K562 (cell line): ENCODE data around the gene LRRC4C. TPM values are rescaled to one million over a fixed set of nuclear protein-coding genes. Genes with fewer than 3 reads are reported as not detected.

Experiments used
- ATAC-seq: fragments of 200-7000 bp; cut with Tn5 transposase; 3 replicates; pipeline ENCODE4 v1.9.1; 2020; ENCODE audit warnings: moderate library complexity
- BruUV-seq: library from RNA; stranded (reverse); fragments of 400-500 nt; replicated peaks from 2 replicates; lab custom pipeline; 2021; lab: Mats Ljungman, UMichigan
- CTCF ChIA-PET: fragments of 300-600 bp; formaldehyde crosslinking; extraction: SDS; loops from one replicate; lab custom pipeline; 2021; ENCODE audit warnings: low intra/inter-chr PET ratio; lab: Yijun Ruan, JAX
- POLR2A ChIA-PET: fragments of 300-600, 350-650 bp; sonication (Branson Sonifier 250); formaldehyde crosslinking; extraction: SDS; loops from one replicate; lab custom pipeline; 2021; ENCODE audit warnings: antibody characterized with exemption, inconsistent platforms; lab: Yijun Ruan, JAX
- DNase-seq, 4 experiments: peaks; one replicate each; pipeline versions ENCODE4 v3.0.0 to v3.0.0-alpha.2; 2011 to 2018; ENCODE audit warnings: low spot score in 3 of 4, mixed read lengths in 3 of 4; ENCODE audit errors: extremely low read depth in 1 of 4
- FAIRE-seq: peaks from 2 replicates; lab custom pipeline; 2011; peaks lifted over from hg19 to GRCh38; lab: Jason Lieb, UNC
- H2AFZ ChIP-seq: 2 replicates; pipeline ENCODE4 v1.6.0; 2011; ENCODE audit warnings: low read depth, low read length, control low read depth, inconsistent platforms
- H3K27ac ChIP-seq: fragments of 200-600 bp; 3 replicates; pipeline ENCODE4 v1.8.0; 2011; ENCODE audit warnings: low read depth, mild to moderate bottlenecking, control low read depth, inconsistent platforms, low read length, moderate library complexity, mixed read lengths; ENCODE audit errors: extremely low read depth
- H3K27me3 ChIP-seq, 2 experiments: fragments of 300-600 bp in 1 of 2; 2 replicates in 1 of 2; 3 replicates in 1 of 2; pipeline versions ENCODE4 v1.6.0 to v1.8.0; 2011; ENCODE audit warnings: inconsistent platforms in 2 of 2, low read length in 2 of 2, mild to moderate bottlenecking in 1 of 2, mixed read lengths in 1 of 2, moderate library complexity in 1 of 2; ENCODE audit not compliant: control insufficient read depth in 2 of 2, insufficient read depth in 2 of 2
- H3K36me3 ChIP-seq: fragments of 300-600 bp; 3 replicates; pipeline ENCODE4 v1.8.0; 2011; ENCODE audit warnings: mild to moderate bottlenecking, low read length, inconsistent platforms; ENCODE audit not compliant: control insufficient read depth, insufficient read depth
- H3K4me1 ChIP-seq, 2 experiments: fragments of 200-600 bp in 1 of 2; replicated peaks in 1 of 2; 2 replicates in 1 of 2; 3 replicates in 1 of 2; pipeline versions ENCODE4 v1.5.1 to v1.8.0; 2011; ENCODE audit warnings: inconsistent platforms in 2 of 2, low read length in 2 of 2, mild to moderate bottlenecking in 1 of 2, mixed read lengths in 1 of 2, moderate library complexity in 1 of 2; ENCODE audit not compliant: control insufficient read depth in 2 of 2, insufficient read depth in 2 of 2
- H3K4me2 ChIP-seq: 2 replicates; pipeline ENCODE4 v1.6.1; 2011; ENCODE audit warnings: low read length, control low read depth, inconsistent platforms, mixed read lengths; ENCODE audit not compliant: insufficient read depth
- H3K4me3 ChIP-seq: fragments of 200-600 bp; sonication (generic), shearing (Covaris generic); 2 replicates; pipeline ENCODE4 v1.5.1; 2016; ENCODE audit warnings: control low read depth, inconsistent platforms
- H3K79me2 ChIP-seq: fragments of 200-600 bp; 3 replicates; pipeline ENCODE4 v1.8.0; 2011; ENCODE audit warnings: low read length, inconsistent platforms; ENCODE audit not compliant: control insufficient read depth, insufficient read depth
- H3K9ac ChIP-seq, 2 experiments: 2 replicates each; pipeline versions ENCODE4 v1.6.0 to v1.6.1; 2011; ENCODE audit warnings: low read depth in 2 of 2, low read length in 2 of 2, control low read depth in 1 of 2, inconsistent platforms in 1 of 2, mild to moderate bottlenecking in 1 of 2, mixed read lengths in 1 of 2; ENCODE audit not compliant: insufficient read depth in 1 of 2
- H3K9me1 ChIP-seq: one replicate; pipeline ENCODE4 v1.6.0; 2011; ENCODE audit warnings: inconsistent platforms, mild to moderate bottlenecking, low read length, moderate library complexity; ENCODE audit not compliant: control insufficient read depth, insufficient read depth
- H3K9me3 ChIP-seq: replicated peaks from 2 replicates; pipeline ENCODE4 v1.5.1; 2011; ENCODE audit warnings: low read depth, low read length, inconsistent platforms; ENCODE audit not compliant: control insufficient read depth, insufficient read depth
- H4K20me1 ChIP-seq: replicated peaks from 2 replicates; pipeline ENCODE4 v1.6.1; 2011; ENCODE audit warnings: low read length, inconsistent platforms, mixed read lengths; ENCODE audit not compliant: control insufficient read depth, insufficient read depth
- CCNT2 ChIP-seq: IDR thresholded peaks from 2 replicates; pipeline ENCODE4 v1.6.1; 2011; ENCODE audit warnings: borderline replicate concordance, low read depth, mild to moderate bottlenecking, moderate library complexity, mixed read lengths, low read length; ENCODE audit not compliant: insufficient read length; ENCODE audit errors: extremely low read depth
- FIP1L1 ChIP-seq: fragments of 200-400 bp; formaldehyde crosslinking; IDR thresholded peaks from 2 replicates; pipeline ENCODE4 v1.6.1; 2018; ENCODE audit warnings: mild to moderate bottlenecking, low read depth, low read length; ENCODE audit not compliant: poor library complexity, severe bottlenecking
- HNRNPLL ChIP-seq: fragments of 200-400 bp; formaldehyde crosslinking; IDR thresholded peaks from 2 replicates; pipeline ENCODE4 v1.6.1; 2017; ENCODE audit warnings: low read length, low read depth, mild to moderate bottlenecking; ENCODE audit not compliant: poor library complexity, severe bottlenecking
- MCM5 ChIP-seq: fragments of 450-650 bp; IDR thresholded peaks from 2 replicates; pipeline ENCODE4 v1.6.1; 2016; ENCODE audit warnings: low read depth
- RFX7 ChIP-seq: fragments of 250-450 bp; sonication (Bioruptor Pico); IDR thresholded peaks from 2 replicates; pipeline ENCODE4 v1.5.1; 2021; ENCODE audit warnings: mild to moderate bottlenecking
- ZFP30 ChIP-seq: fragments of 250-450 bp; sonication (Bioruptor Pico); IDR thresholded peaks from 2 replicates; pipeline ENCODE4 v1.8.0; 2022; ENCODE audit warnings: moderate library complexity, mild to moderate bottlenecking, inconsistent platforms, borderline replicate concordance
- ZKSCAN8 ChIP-seq: fragments of 200-800 bp; sonication (Bioruptor generic); IDR thresholded peaks from 2 replicates; pipeline ENCODE4 v1.6.1; 2016; ENCODE audit warnings: missing genetic modification characterization, missing compliant biosample characterization
- ZNF134 ChIP-seq: fragments of 250-450 bp; sonication (Bioruptor Pico); conservative IDR thresholded peaks from 2 replicates; pipeline ENCODE4 v1.4.0; 2020
- ZNF24 ChIP-seq: fragments of 450-650 bp; IDR thresholded peaks from 2 replicates; pipeline ENCODE4 v1.6.1; 2016
- WGBS: fragments of 100-300 bp; shearing (Covaris generic); methylation state at CpG from one replicate; pipeline ENCODE4 v1.1.6; 2016; ENCODE audit warnings: low coverage, mixed read lengths; ENCODE audit not compliant: insufficient coverage; ENCODE audit errors: missing lambda C conversion rate; 5-methylcytosine and 5-hydroxymethylcytosine counted together
- in situ Hi-C: fragments of 300-500 bp; cut with MboI; formaldehyde crosslinking; loops from 4 replicates; pipeline ENCODE4 v1.15.0; 2018; ENCODE audit warnings: inconsistent platforms, mixed read lengths
- intact Hi-C: fragments of 100-400 bp; cut with micrococcal nuclease; formaldehyde crosslinking; loops from 2 replicates; pipeline ENCODE4 v1.14.2; 2022
- polyA plus RNA-seq, 8 experiments: library from polyadenylated mRNA; depleted of rRNA in 4 of 8; stranded (reverse) in 5 of 8; unstranded in 3 of 8; fragments of >200 nt; fragmentation: Nextera tagmentation in 2 of 8; fragmentation: Illumina TruSeq in 1 of 8; extraction: Ambion mirVana in 2 of 8; extraction: Trizol in 1 of 8; gene quantifications; 2 replicates each; pipeline versions ENCODE4 v1.2.1 to v1.2.3, GENCODE V29; 2011 to 2014; ENCODE audit warnings: inconsistent platforms in 1 of 8, missing spikeins in 1 of 8
- total RNA-seq, 7 experiments: library from RNA; depleted of rRNA in 6 of 7; stranded (reverse); fragments of >200 nt in 6 of 7; fragmentation: Illumina TruSeq in 2 of 7; extraction: Trizol in 2 of 7; gene quantifications; 2 replicates each; pipeline versions ENCODE4 v1.2.1 to v1.2.3, GENCODE V29; 2011 to 2021; ENCODE audit warnings: low replicate concordance in 1 of 7
- TF ChIP-seq, protein P1 (sequence below): fragments of 450-650 bp; IDR thresholded peaks from 2 replicates; pipeline ENCODE4 v1.6.1; 2016; ENCODE audit warnings: mild to moderate bottlenecking
- TF ChIP-seq, protein P2 (sequence below): fragments of 250-450 bp; sonication (Bioruptor Pico); IDR thresholded peaks from 2 replicates; pipeline ENCODE4 v1.4.0; 2020; ENCODE audit warnings: mild to moderate bottlenecking
- TF ChIP-seq, protein P3 (sequence below): fragments of 450-650 bp; IDR thresholded peaks from 2 replicates; pipeline ENCODE4 v1.6.1; 2017; ENCODE audit warnings: antibody characterized with exemption, mild to moderate bottlenecking

The LRRC4C gene
- total and polyA plus RNA-seq, 9 of the 15 experiments (the other 6 are each of a cell fraction or from before 2014, with no cell fraction given), result not detected

DNA sequence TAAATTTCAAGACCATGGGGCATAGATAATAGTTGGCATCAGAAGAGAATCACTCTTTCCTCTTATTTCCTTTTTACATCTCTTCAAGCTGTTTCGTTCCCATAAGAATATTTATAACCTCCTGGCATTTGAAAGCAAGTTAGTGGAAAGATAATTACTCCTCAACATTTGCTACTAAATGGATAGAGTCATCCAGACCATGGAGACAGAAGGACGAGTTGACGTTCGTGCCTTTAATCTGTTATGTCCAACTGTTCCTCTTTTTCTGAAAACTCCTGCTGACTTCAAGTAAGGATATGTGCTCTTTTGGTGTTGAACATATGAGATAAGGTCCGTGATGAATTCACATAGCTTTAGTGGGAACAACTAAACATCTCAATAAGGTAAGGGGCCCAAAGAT, 414.2 kb downstream of the LRRC4C start (continued):
- TF ChIP-seq, protein P1, sequence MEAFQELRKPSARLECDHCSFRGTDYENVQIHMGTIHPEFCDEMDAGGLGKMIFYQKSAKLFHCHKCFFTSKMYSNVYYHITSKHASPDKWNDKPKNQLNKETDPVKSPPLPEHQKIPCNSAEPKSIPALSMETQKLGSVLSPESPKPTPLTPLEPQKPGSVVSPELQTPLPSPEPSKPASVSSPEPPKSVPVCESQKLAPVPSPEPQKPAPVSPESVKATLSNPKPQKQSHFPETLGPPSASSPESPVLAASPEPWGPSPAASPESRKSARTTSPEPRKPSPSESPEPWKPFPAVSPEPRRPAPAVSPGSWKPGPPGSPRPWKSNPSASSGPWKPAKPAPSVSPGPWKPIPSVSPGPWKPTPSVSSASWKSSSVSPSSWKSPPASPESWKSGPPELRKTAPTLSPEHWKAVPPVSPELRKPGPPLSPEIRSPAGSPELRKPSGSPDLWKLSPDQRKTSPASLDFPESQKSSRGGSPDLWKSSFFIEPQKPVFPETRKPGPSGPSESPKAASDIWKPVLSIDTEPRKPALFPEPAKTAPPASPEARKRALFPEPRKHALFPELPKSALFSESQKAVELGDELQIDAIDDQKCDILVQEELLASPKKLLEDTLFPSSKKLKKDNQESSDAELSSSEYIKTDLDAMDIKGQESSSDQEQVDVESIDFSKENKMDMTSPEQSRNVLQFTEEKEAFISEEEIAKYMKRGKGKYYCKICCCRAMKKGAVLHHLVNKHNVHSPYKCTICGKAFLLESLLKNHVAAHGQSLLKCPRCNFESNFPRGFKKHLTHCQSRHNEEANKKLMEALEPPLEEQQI, result no peak
- TF ChIP-seq ZNF24, result no peak
- TF ChIP-seq, protein P2, sequence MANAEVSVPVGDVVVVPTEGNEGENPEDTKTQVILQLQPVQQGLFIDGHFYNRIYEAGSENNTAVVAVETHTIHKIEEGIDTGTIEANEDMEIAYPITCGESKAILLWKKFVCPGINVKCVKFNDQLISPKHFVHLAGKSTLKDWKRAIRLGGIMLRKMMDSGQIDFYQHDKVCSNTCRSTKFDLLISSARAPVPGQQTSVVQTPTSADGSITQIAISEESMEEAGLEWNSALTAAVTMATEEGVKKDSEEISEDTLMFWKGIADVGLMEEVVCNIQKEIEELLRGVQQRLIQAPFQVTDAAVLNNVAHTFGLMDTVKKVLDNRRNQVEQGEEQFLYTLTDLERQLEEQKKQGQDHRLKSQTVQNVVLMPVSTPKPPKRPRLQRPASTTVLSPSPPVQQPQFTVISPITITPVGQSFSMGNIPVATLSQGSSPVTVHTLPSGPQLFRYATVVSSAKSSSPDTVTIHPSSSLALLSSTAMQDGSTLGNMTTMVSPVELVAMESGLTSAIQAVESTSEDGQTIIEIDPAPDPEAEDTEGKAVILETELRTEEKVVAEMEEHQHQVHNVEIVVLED (CRISPR knock-in tag), result no peak

DNA sequence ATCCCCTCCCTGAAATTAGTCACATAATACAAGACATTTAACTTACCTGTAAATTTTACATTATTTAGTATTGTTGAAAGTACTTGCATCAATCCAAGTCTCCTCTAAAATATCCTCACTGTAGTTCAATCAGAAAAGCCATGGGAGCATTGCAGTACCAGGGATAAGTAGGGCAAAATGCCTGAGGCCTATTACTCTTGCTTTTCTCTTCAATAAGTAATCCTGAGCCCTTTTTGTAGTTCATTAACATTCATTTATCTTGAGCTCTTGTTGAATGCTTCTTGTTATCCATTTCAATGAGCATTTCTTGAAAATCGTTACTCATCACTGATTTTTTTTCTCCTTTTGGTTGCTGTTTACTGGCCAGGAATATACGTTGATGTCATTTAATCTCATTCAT, 414.7 kb downstream of the LRRC4C start:
- Histone ChIP-seq H3K4me2 (no peak overlapping the region), H3K9me3 (no peaks in the 10 kb centered on the region), H4K20me1 (no peaks in the 10 kb centered on the region), H3K4me3 (no peak overlapping the region), H3K36me3 (no peaks in the 10 kb centered on the region), H3K27ac (no peak overlapping the region), H3K79me2 (no peaks in the 10 kb centered on the region), H3K4me1 (no peaks in the 10 kb centered on the region), H3K9me1 (no peaks in the 10 kb centered on the region), H2AFZ (no peak overlapping the region), H3K27me3 (no peaks in the 10 kb centered on the region), H3K9ac (no peak overlapping the region)
- POLR2A ChIA-PET, result no interaction called here
- no peak for ATAC-seq
- no TSS peak for BruUV-seq
- no peak for DNase-seq
- FAIRE-seq, result no peak
- CTCF ChIA-PET, result no interaction called here
- 4% methylated on average over 2 of the region's 2 CpGs for WGBS
- in situ Hi-C loops (no loop called here), intact Hi-C loops (no loop called here)
- TF ChIP-seq ZKSCAN8 (CRISPR knock-in tag), result no peak
- TF ChIP-seq, protein P3, sequence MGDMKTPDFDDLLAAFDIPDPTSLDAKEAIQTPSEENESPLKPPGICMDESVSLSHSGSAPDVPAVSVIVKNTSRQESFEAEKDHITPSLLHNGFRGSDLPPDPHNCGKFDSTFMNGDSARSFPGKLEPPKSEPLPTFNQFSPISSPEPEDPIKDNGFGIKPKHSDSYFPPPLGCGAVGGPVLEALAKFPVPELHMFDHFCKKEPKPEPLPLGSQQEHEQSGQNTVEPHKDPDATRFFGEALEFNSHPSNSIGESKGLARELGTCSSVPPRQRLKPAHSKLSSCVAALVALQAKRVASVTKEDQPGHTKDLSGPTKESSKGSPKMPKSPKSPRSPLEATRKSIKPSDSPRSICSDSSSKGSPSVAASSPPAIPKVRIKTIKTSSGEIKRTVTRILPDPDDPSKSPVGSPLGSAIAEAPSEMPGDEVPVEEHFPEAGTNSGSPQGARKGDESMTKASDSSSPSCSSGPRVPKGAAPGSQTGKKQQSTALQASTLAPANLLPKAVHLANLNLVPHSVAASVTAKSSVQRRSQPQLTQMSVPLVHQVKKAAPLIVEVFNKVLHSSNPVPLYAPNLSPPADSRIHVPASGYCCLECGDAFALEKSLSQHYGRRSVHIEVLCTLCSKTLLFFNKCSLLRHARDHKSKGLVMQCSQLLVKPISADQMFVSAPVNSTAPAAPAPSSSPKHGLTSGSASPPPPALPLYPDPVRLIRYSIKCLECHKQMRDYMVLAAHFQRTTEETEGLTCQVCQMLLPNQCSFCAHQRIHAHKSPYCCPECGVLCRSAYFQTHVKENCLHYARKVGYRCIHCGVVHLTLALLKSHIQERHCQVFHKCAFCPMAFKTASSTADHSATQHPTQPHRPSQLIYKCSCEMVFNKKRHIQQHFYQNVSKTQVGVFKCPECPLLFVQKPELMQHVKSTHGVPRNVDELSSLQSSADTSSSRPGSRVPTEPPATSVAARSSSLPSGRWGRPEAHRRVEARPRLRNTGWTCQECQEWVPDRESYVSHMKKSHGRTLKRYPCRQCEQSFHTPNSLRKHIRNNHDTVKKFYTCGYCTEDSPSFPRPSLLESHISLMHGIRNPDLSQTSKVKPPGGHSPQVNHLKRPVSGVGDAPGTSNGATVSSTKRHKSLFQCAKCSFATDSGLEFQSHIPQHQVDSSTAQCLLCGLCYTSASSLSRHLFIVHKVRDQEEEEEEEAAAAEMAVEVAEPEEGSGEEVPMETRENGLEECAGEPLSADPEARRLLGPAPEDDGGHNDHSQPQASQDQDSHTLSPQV, result no peak
- TF ChIP-seq FIP1L1, result no peak
- TF ChIP-seq ZNF134 (CRISPR knock-in tag), result no peak
- TF ChIP-seq HNRNPLL, result no peak
- TF ChIP-seq CCNT2, result no peak
- TF ChIP-seq RFX7 (CRISPR knock-in tag), result no peak
- TF ChIP-seq ZFP30 (CRISPR knock-in tag), result no peak
- no peak for TF ChIP-seq MCM5
